GM18526 (cell line): Measurements from ENCODE around the gene POU3F1.

ENCODE experiments used
- POLR2A ChIP-seq: IDR thresholded peaks from 3 replicates; pipeline ENCODE4 v1.6.1; 2011; ENCODE audit not compliant: insufficient read length; ENCODE audit errors: extremely low read depth

The POU3F1 gene

GRCh38 chr1:38006008-38006828 is 40.4 kb downstream of the POU3F1 start:
- TF ChIP-seq POLR2A = no peak

- TF ChIP-seq POLR2A = peak; percentile 66
These were observed 41.2 kb downstream of the POU3F1 start, which contains the start of gene FHL3 for GRCh38 chr1:38005195-38006007. FHL3 (minus strand) TSS chr1:38005514; CDS start chr1:37999412, 6,102 bp downstream.

- no peak for TF ChIP-seq POLR2A
These were observed 42.1 kb downstream of the POU3F1 start for GRCh38 chr1:38004284-38005108.

- TF ChIP-seq POLR2A = no peak
These were observed 43.0 kb downstream of the POU3F1 start for GRCh38 chr1:38003261-38004250.

- no peak for TF ChIP-seq POLR2A
These were observed 45.8 kb downstream of the POU3F1 start for GRCh38 chr1:38000529-38001455.

GRCh38 chr1:38000233-38000528 is 46.4 kb downstream of the POU3F1 start:
- TF ChIP-seq POLR2A = no peak

GRCh38 chr1:37999430-38000232 is 47.0 kb downstream of the POU3F1 start:
- no peak for TF ChIP-seq POLR2A

- no peak for TF ChIP-seq POLR2A
These were observed 47.6 kb downstream of the POU3F1 start for GRCh38 chr1:37998913-37999429.

- TF ChIP-seq POLR2A = no peak
These were observed 48.3 kb downstream of the POU3F1 start for GRCh38 chr1:37998089-37998808.

- no peak for TF ChIP-seq POLR2A
These were observed 49.1 kb downstream of the POU3F1 start for GRCh38 chr1:37997256-37998088.
